HUDEP-2 (cell line): ENCODE data around the gene FOXB2.
"Not testable (repeated sequence)": the region's sequence is repeated elsewhere in the genome, so short reads cannot be mapped to it uniquely, and the experiment has no call there.

Experiments
- DNase-seq, 76 experiments: peaks; one replicate each; lab custom pipeline; 2025; ENCODE audit not compliant: unreplicated experiment in 76 of 76; lab: John Stamatoyannopoulos, UW

FOXB2 gene

GRCh38 chr9:77019236-77019925 is at the start of gene FOXB2:
Gene FOXB2 (plus strand): TSS chr9:77019655. CDS start chr9:77019655, 0 bp downstream.
- DNase-seq = peak in 2 of 76 experiments; percentile 5 to 14

GRCh38 chr9:76969716-76970115 is 49.7 kb upstream of the FOXB2 start:
- DNase-seq = no peak

GRCh38 chr9:76978831-76979230 is 40.6 kb upstream of the FOXB2 start:
- not testable (repeated sequence) for DNase-seq

- DNase-seq = peak in 6 of 76 experiments; percentile 3 to 44 (median 16)
Observed at GRCh38 chr9:76980566-76980965, 38.9 kb upstream of the FOXB2 start.

GRCh38 chr9:76984486-76984885 is 35.0 kb upstream of the FOXB2 start:
- DNase-seq = peak in 2 of 76 experiments; percentile 5 to 37

- DNase-seq = peak in 2 of 76 experiments; percentile 12 to 46
Observed at GRCh38 chr9:76985581-76985980, 33.9 kb upstream of the FOXB2 start.

- DNase-seq = peak in 34 of 76 experiments; percentile 1 to 68 (median 20)
Observed at GRCh38 chr9:76987594-76988200, 31.8 kb upstream of the FOXB2 start.

GRCh38 chr9:76988941-76989340 is 30.5 kb upstream of the FOXB2 start:
- no peak for DNase-seq

GRCh38 chr9:76989501-76989900 is 30.0 kb upstream of the FOXB2 start:
- no peak for DNase-seq

GRCh38 chr9:76996700-76997099 is 22.8 kb upstream of the FOXB2 start:
- peak in 24 of 76 experiments; percentile 2 to 60 (median 18) for DNase-seq

GRCh38 chr9:76999261-76999660 is 20.2 kb upstream of the FOXB2 start:
- DNase-seq = no peak

GRCh38 chr9:77000330-77000729 is 19.1 kb upstream of the FOXB2 start:
- DNase-seq = no peak

GRCh38 chr9:77003366-77003765 is 16.1 kb upstream of the FOXB2 start:
- DNase-seq = no peak

- DNase-seq = no peak
Observed at GRCh38 chr9:77005216-77005615, 14.2 kb upstream of the FOXB2 start.

- DNase-seq = no peak
Observed at GRCh38 chr9:77010527-77010926, 8.9 kb upstream of the FOXB2 start.

- peak in 52 of 76 experiments; percentile 5 to 72 (median 35) for DNase-seq
Observed at GRCh38 chr9:77011973-77012821, 7.3 kb upstream of the FOXB2 start.

GRCh38 chr9:77013206-77013931 is 6.1 kb upstream of the FOXB2 start:
- no peak for DNase-seq

- DNase-seq = no peak
Observed at GRCh38 chr9:77013932-77014596, 5.4 kb upstream of the FOXB2 start.

GRCh38 chr9:77014597-77015263 is 4.7 kb upstream of the FOXB2 start:
- no peak for DNase-seq
